ENCODE results near the gene SPP2. TPM values are rescaled to one million over a fixed set of nuclear protein-coding genes. Genes with fewer than 3 reads are reported as not detected.

Gene SPP2
- total RNA-seq, 1 donor from 2014 or later: not detected

GRCh38 chr2:234005126-234005525 lies 45.4 kb upstream of the SPP2 start:
- Histone ChIP-seq H3K27ac (no peak overlapping the region), H3K4me3 (no peak overlapping the region), H3K9me3 (no peaks in the 10 kb centered on the region), H3K4me1 (peaks cover 8% of the 10 kb centered on the region), H3K36me3 (no peaks in the 10 kb centered on the region), H3K27me3 (no peaks in the 10 kb centered on the region)
- intact Hi-C loops (cut with DNase I): no loop called here
- DNase-seq (ENCODE audit: extremely low spot score in 2 of 2): no peak
- TF ChIP-seq CTCF (IDR thresholded peaks at IDR 0.05) (no peak), POLR2AphosphoS5 (IDR thresholded peaks at IDR 0.05; ENCODE audit: insufficient read depth in 1 of 2, low read depth in 1 of 2) (no peak), POLR2A (IDR thresholded peaks at IDR 0.05) (no peak)

- TF ChIP-seq CTCF (IDR thresholded peaks at IDR 0.05) (no peak), POLR2AphosphoS5 (IDR thresholded peaks at IDR 0.05; ENCODE audit: insufficient read depth in 1 of 2, low read depth in 1 of 2) (no peak), POLR2A (IDR thresholded peaks at IDR 0.05) (no peak)
These were observed 44.0 kb upstream of the SPP2 start for GRCh38 chr2:234006501-234006900.

GRCh38 chr2:234014427-234014826 lies 36.1 kb upstream of the SPP2 start:
- no peak overlapping the region for H3K4me3 ChIP-seq
- intact Hi-C loops (cut with DNase I): no loop called here
- TF ChIP-seq POLR2A (IDR thresholded peaks at IDR 0.05) (no peak), POLR2AphosphoS5 (IDR thresholded peaks at IDR 0.05; ENCODE audit: insufficient read depth in 1 of 2, low read depth in 1 of 2) (no peak), CTCF (IDR thresholded peaks at IDR 0.05) (no peak)
- no peak overlapping the region for H3K27ac ChIP-seq
- no peaks in the 10 kb centered on the region for H3K9me3 ChIP-seq
- DNase-seq (ENCODE audit: extremely low spot score in 2 of 2): no peak
- no peaks in the 10 kb centered on the region for H3K27me3 ChIP-seq
- no peaks in the 10 kb centered on the region for H3K36me3 ChIP-seq
- no peaks in the 10 kb centered on the region for H3K4me1 ChIP-seq

More at GRCh38 chr2:234006501-234006900, 44.0 kb upstream of the SPP2 start:
- Histone ChIP-seq H3K27me3 (no peaks in the 10 kb centered on the region), H3K27ac (no peak overlapping the region), H3K36me3 (no peaks in the 10 kb centered on the region), H3K9me3 (no peaks in the 10 kb centered on the region), H3K4me1 (peaks cover 8% of the 10 kb centered on the region), H3K4me3 (no peak overlapping the region)
- no peak for DNase-seq (ENCODE audit: extremely low spot score in 2 of 2)
- intact Hi-C loops (cut with DNase I): no loop called here

DNA sequence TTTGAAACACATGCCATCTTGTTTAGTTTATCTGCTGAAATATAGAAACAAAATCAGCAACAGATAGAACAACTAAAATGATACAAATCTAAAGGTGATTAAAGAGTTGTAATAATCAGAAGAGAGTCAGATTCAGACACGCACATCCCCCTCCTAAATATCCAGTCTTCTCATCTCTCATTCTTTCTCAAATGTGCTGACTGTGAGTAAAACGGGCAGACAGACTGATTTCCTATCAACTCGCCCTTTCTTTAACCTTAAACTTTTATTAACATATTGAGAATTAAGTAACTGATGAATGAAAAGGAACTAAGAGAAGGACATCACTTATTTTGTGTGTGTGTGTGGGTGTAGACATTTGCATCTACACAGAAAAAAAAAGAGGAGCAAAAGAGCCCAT lies 34.6 kb upstream of the SPP2 start:
- intact Hi-C loops (cut with DNase I): no loop called here
- Histone ChIP-seq H3K4me1 (no peaks in the 10 kb centered on the region), H3K27ac (no peak overlapping the region), H3K27me3 (no peaks in the 10 kb centered on the region), H3K4me3 (no peak overlapping the region), H3K9me3 (no peaks in the 10 kb centered on the region), H3K36me3 (no peaks in the 10 kb centered on the region)
- no peak for DNase-seq (ENCODE audit: extremely low spot score in 2 of 2)
- no peak for TF ChIP-seq CTCF (IDR thresholded peaks at IDR 0.05)
- no peak for TF ChIP-seq POLR2AphosphoS5 (IDR thresholded peaks at IDR 0.05; ENCODE audit: insufficient read depth in 1 of 2, low read depth in 1 of 2)
- no peak for TF ChIP-seq POLR2A (IDR thresholded peaks at IDR 0.05)

DNA sequence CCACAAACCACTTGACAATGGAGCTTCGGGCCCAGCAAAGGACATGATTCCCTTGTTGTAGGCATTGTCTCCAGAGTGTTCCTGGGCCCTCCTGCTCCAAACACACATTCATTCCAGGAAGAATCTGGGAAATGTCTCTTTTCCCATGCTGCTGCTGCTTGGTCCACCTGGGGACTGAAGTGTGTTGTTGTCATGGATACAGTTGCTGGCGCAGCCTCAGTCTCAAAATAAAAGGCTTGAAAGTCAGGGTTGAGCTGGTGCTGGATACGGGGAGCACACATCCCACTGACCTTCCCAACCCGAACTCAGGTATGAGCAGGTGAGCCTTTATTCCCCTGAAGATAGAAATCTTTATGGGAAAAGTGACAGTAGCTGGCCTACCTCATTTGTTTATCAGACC lies 30.6 kb upstream of the SPP2 start:
- Histone ChIP-seq H3K27ac (no peak overlapping the region), H3K4me3 (no peak overlapping the region), H3K4me1 (no peaks in the 10 kb centered on the region), H3K9me3 (no peaks in the 10 kb centered on the region), H3K36me3 (no peaks in the 10 kb centered on the region), H3K27me3 (no peaks in the 10 kb centered on the region)
- intact Hi-C loops (cut with DNase I): no loop called here
- DNase-seq (ENCODE audit: extremely low spot score in 2 of 2): no peak
- no peak for TF ChIP-seq POLR2A (IDR thresholded peaks at IDR 0.05)
- TF ChIP-seq CTCF (IDR thresholded peaks at IDR 0.05): no peak
- no peak for TF ChIP-seq POLR2AphosphoS5 (IDR thresholded peaks at IDR 0.05; ENCODE audit: insufficient read depth in 1 of 2, low read depth in 1 of 2)

Measured in vagina (tissue), 2 donors.